Kidney (tissue), 14 donors: ENCODE results near the gene IZUMO1. TPM values are rescaled to one million over a fixed set of nuclear protein-coding genes. Genes with fewer than 3 reads are reported as not detected.
"Not testable (repeated sequence)": the region's sequence is repeated elsewhere in the genome, so short reads cannot be mapped to it uniquely, and the experiment has no call there.

Experiments
- DNase-seq, 5 donors: peaks; one replicate each; pipeline ENCODE4 v3.0.0-alpha.2; 2013 to 2020
- FAIRE-seq: peaks from 2 replicates; lab custom pipeline; 2012; peaks lifted over from hg19 to GRCh38; lab: Jason Lieb, UNC
- H3K27ac ChIP-seq, 2 donors: one replicate each; pipeline ENCODE4 v1.7.0; 2013; ENCODE audit warnings: low read depth in 2 of 2, low read length in 2 of 2, inconsistent platforms in 1 of 2
- H3K27me3 ChIP-seq: one replicate; pipeline ENCODE4 v1.7.1; 2013; ENCODE audit warnings: low read length, inconsistent platforms; ENCODE audit not compliant: control insufficient read depth, insufficient read depth
- H3K36me3 ChIP-seq, 3 donors: one replicate each; pipeline versions ENCODE4 v1.7.0 to v1.7.1; 2013; ENCODE audit warnings: low read length in 3 of 3, control low read depth in 1 of 3, inconsistent platforms in 1 of 3; ENCODE audit not compliant: insufficient read depth in 3 of 3, control insufficient read depth in 2 of 3
- H3K4me1 ChIP-seq, 3 donors: one replicate each; pipeline versions ENCODE4 v1.7.0 to v1.7.1; 2013; ENCODE audit warnings: low read length in 3 of 3, inconsistent platforms in 1 of 3, low read depth in 1 of 3; ENCODE audit not compliant: control insufficient read depth in 2 of 3, insufficient read depth in 2 of 3
- H3K4me3 ChIP-seq, 3 donors: one replicate each; pipeline versions ENCODE4 v1.7.0 to v1.8.1; 2013; ENCODE audit warnings: low read length in 3 of 3, control low read depth in 1 of 3, inconsistent platforms in 1 of 3
- H3K9ac ChIP-seq, 3 donors: one replicate each; pipeline versions ENCODE4 v1.7.0 to v1.7.1; 2013; ENCODE audit warnings: low read length in 3 of 3, control low read depth in 1 of 3, inconsistent platforms in 1 of 3
- H3K9me3 ChIP-seq, 3 donors: one replicate each; pipeline versions ENCODE4 v1.7.0 to v1.7.1; 2013; ENCODE audit warnings: low read length in 3 of 3, control low read depth in 1 of 3, inconsistent platforms in 1 of 3; ENCODE audit not compliant: control insufficient read depth in 2 of 3, insufficient read depth in 1 of 3
- CTCF ChIP-seq: IDR thresholded peaks from 3 replicates; pipeline ENCODE4 v1.5.1; 2012; ENCODE audit warnings: mild to moderate bottlenecking, moderate library complexity, borderline replicate concordance; ENCODE audit not compliant: insufficient read depth; ENCODE audit errors: extremely low read depth
- intact Hi-C: fragments of 100-400 bp; cut with DNase I; formaldehyde crosslinking; loops from one replicate; pipeline ENCODE4 v1.11.1; 2022
- polyA plus RNA-seq: library from polyadenylated mRNA; stranded (reverse); fragments of 350-450 nt; fragmentation: Illumina TruSeq; extraction: RNeasy Lipid Tissue Mini Kit (QIAGEN cat#74804); gene quantifications from one replicate; pipeline ENCODE4 v1.2.3, GENCODE V29; 2014; ENCODE audit warnings: low read depth, low replicate concordance; ENCODE audit not compliant: insufficient read depth
- total RNA-seq: library from RNA; stranded (reverse); fragmentation: NEBNext Ultra II Directional; extraction: Animal tissue kit (Norgen Biotek cat#: 25700); gene quantifications from one replicate; pipeline ENCODE4 v1.2.1, GENCODE V29; 2021
- donor health status: control.
- donor health status: control.
- donor health status: control.
- donor health status: control.
- donor health status: control.
- donor health status: DM: yes; HTN: yes; CAD: no.
- donor health status: Normal renal cell carcinoma (clear cell type).

IZUMO1 gene
- total and polyA plus RNA-seq, 2 donors from 2014 or later = 0.79 TPM; not detected in 1

DNA sequence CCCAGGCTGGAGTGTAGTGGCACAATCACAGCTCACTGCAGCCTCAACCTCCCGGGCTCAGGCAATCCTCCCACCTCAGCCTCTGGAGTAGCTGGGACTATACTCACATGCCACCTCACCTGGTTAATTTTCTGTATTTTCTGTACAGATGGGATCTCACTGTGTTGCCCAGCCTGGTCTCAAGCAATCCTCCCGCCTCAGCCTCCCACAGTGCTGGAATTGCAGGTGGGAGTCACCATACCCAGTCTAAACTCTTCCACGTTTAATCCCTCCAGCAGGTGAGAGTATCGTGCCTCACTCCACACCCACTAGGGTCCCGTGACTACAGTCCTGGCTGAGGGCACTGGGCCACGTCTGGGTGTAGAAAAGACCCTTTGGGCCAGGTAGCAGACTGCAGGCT lies 47.6 kb upstream of the IZUMO1 start:
- intact Hi-C loops = loop anchor here (5.0 to 10.0 kb wide), 2 partner anchors 43 to 181 kb away; partner anchors contain the start of gene HSD17B14
- Histone ChIP-seq H3K4me3 (no peak overlapping the region), H3K36me3 (no peaks in the 10 kb centered on the region), H3K9me3 (no peaks in the 10 kb centered on the region), H3K27ac (peak overlapping the region in 1 of 2 donors; percentile 28), H3K9ac (peak overlapping the region in 1 of 3 donors; percentile 63), H3K27me3 (no peaks in the 10 kb centered on the region), H3K4me1 (peaks cover 0 to 7% (median 5%) of the 10 kb centered on the region in 3 donors)
- DNase-seq (no peak), FAIRE-seq (no peak)
- no peak for TF ChIP-seq CTCF

DNA sequence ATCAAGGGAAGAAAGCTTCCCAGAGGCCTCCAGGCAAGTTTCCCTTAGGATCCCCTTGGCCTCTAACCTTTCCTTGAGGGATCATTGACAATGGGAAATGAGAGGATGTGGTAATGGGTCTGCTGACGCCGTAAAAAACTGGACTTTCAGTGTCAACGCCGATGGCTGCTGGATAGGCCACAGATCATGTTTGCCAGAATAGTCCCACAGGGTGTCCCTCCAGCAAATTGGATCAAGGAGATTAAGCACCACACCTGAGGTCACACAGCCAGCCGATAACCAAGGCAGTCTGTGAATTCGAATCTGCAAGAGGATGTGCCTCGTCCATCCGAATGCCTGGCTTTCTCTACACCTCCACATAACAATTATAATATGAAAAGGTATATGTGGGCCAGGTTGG lies 46.6 kb upstream of the IZUMO1 start:
- TF ChIP-seq CTCF = no peak
- DNase-seq = no peak
- Histone ChIP-seq H3K36me3 (no peaks in the 10 kb centered on the region), H3K9me3 (no peaks in the 10 kb centered on the region), H3K4me3 (no peak overlapping the region), H3K4me1 (peaks cover 0 to 7% (median 5%) of the 10 kb centered on the region in 3 donors), H3K9ac (no peak overlapping the region), H3K27ac (no peak overlapping the region), H3K27me3 (no peaks in the 10 kb centered on the region)
- FAIRE-seq = no peak
- intact Hi-C loops = loop anchor here (5.0 to 10.0 kb wide), 2 partner anchors 44 to 182 kb away; partner anchors contain the start of gene HSD17B14

- H3K4me3 ChIP-seq, intact Hi-C loops, H3K27ac ChIP-seq, DNase-seq, H3K4me1 ChIP-seq, H3K9me3 ChIP-seq, H3K27me3 ChIP-seq, FAIRE-seq, H3K9ac ChIP-seq, H3K36me3 ChIP-seq: not testable (repeated sequence)
Observed at GRCh38 chr19:48787331-48787730, 40.6 kb upstream of the IZUMO1 start.

DNA sequence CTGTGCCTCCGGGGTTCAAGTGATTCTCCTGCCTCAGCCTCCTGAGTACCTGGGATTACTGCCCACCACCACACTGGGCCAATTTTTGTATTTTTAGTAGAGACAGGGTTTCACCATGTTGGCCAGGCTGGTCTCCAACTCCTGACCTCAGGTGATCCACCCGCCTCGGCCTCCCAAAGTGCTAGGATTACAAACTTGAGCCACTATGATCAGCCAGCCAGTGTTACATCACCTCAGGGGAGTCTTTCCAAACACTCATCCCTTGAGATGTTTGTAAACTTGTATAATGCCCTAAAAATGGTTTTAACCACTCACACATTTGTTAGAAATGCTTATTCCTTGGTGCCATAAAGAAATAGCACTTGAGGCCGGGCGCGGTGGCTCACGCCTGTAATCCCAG lies 39.7 kb upstream of the IZUMO1 start:
- not testable (repeated sequence) for FAIRE-seq

More for the DNA sequence above, 39.7 kb upstream of the IZUMO1 start:
- intact Hi-C loops, H3K9me3 ChIP-seq, DNase-seq, H3K36me3 ChIP-seq, H3K27me3 ChIP-seq, H3K27ac ChIP-seq, H3K4me3 ChIP-seq, H3K9ac ChIP-seq, H3K4me1 ChIP-seq: not testable (repeated sequence)
